HL-60 (cell line): Measurements from ENCODE around the gene SEPTIN5.

Experiments
- DNase-seq, 2 experiments: peaks; one replicate each; pipeline ENCODE4 v3.0.0-alpha.2; 2010 to 2020; ENCODE audit warnings: low read depth in 1 of 2, low spot score in 1 of 2
- H3K27ac ChIP-seq: fragments of 250-450 bp; sonication (Bioruptor Pico); replicated peaks from 2 replicates; pipeline ENCODE4 v1.5.1; 2020; ENCODE audit warnings: mild to moderate bottlenecking, moderate library complexity
- H3K27me3 ChIP-seq: fragments of 250-450 bp; sonication (Bioruptor Pico); 2 replicates; pipeline ENCODE4 v1.5.1; 2021; ENCODE audit warnings: mild to moderate bottlenecking, moderate library complexity; ENCODE audit not compliant: insufficient read depth, poor library complexity, severe bottlenecking
- H3K4me3 ChIP-seq: replicated peaks from 2 replicates; pipeline ENCODE4 v1.5.1; 2011; ENCODE audit warnings: mild to moderate bottlenecking, control low read depth, low read length; ENCODE audit not compliant: insufficient read depth
- CTCF ChIP-seq: IDR thresholded peaks from one replicate; pipeline ENCODE4 v1.5.1; 2011; ENCODE audit warnings: low read length, control low read depth, inconsistent platforms; ENCODE audit not compliant: insufficient read depth
- GABPA ChIP-seq: IDR thresholded peaks from 2 replicates; pipeline ENCODE4 v1.6.1; 2012; ENCODE audit warnings: low read depth
- POLR2AphosphoS5 ChIP-seq: IDR thresholded peaks from 2 replicates; pipeline ENCODE4 v1.6.1; 2012; ENCODE audit warnings: low read depth
- REST ChIP-seq: IDR thresholded peaks from 2 replicates; pipeline ENCODE4 v1.6.1; 2012; ENCODE audit warnings: low read depth; ENCODE audit not compliant: insufficient replicate concordance
- SPI1 ChIP-seq: IDR thresholded peaks from 2 replicates; pipeline ENCODE4 v1.6.1; 2012; ENCODE audit warnings: low read depth, mild to moderate bottlenecking, borderline replicate concordance

The SEPTIN5 gene

DNA sequence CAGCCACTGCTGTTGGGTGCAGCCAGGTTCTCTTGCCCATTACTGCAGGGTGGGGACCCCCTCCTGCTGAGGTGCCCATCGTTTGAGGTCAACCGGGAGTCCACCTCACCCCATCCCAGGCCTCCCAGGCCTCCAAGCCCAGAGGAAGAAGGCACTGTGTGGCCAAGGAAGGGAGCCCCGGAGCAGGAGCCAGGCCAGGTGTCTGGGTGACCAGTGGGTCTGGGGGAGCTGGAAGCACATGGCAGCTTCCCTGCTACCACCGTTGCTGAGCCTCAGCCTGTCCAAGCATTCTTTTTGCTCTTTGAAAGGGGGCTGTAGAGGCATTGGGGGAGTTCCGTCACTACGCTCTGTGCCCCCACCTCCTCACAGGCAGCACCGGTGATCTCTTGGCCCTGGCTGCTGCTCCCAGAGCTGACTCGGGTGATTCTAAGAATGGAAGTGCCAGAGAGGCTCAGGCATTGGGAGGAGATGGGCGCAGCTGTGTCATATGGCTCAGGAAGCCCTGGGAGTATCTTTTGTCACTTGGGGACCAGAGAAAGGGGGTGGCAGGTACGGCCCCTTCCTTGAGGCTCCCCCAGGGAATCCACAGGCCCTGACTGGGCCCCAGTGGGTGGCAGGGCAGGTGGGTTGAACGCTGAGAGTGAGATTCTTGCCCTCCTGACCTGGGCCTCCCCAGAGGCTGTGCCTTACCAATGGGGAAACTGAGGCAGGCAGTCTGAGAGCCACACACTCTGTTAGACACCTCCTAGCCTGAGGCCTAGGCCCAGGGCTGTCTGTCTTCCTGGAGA, 1.9 kb downstream of the SEPTIN5 start:
- Histone ChIP-seq H3K4me3 (no peak overlapping the region), H3K27ac (no peak overlapping the region), H3K27me3 (no peaks in the 10 kb centered on the region)
- TF ChIP-seq REST, result no peak
- no peak for TF ChIP-seq CTCF
- no peak for TF ChIP-seq POLR2AphosphoS5
- no peak for TF ChIP-seq GABPA
- TF ChIP-seq SPI1, result no peak
- no peak for DNase-seq

- DNase-seq, result no peak
- Histone ChIP-seq H3K27ac (no peak overlapping the region), H3K27me3 (no peaks in the 10 kb centered on the region), H3K4me3 (no peak overlapping the region)
- TF ChIP-seq REST, result no peak
- TF ChIP-seq POLR2AphosphoS5, result no peak
- TF ChIP-seq SPI1, result no peak
- TF ChIP-seq GABPA, result no peak
- TF ChIP-seq CTCF, result no peak
These were observed 2.5 kb downstream of the SEPTIN5 start for GRCh38 chr22:19716829-19717105.

DNA sequence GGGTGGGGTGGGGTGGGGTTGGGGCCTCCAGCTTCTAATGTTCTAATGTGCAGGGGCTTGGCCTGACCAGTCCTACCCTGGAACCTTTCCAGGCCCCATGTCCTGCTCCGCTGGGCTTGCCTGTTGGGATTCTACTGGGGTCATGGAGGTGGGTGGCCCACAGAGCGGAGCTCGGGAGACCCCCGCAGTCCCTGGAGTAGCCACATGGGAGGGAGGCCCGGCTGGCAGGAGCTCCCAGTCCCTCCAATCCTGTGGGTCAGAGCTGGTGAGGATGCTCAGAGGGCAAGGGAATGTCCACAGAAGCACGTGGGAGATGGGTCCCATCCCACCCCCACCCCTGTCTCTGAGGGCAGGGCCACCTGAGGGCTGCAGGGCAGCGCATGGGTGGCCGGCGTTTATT, 2.9 kb downstream of the SEPTIN5 start:
- TF ChIP-seq POLR2AphosphoS5 (no peak), CTCF (no peak), REST (no peak)
- DNase-seq, result no peak
- no peaks in the 10 kb centered on the region for H3K27me3 ChIP-seq
- no peak overlapping the region for H3K27ac ChIP-seq
- no peak overlapping the region for H3K4me3 ChIP-seq
